SHP77 treated with DMSO at 0.1 percent for 48 hours (cell line): Measurements from ENCODE around the gene MSMP.
A peak's percentile ranks its signal among the peaks of the same experiment; 100 is the strongest.

ENCODE experiments used
- DNase-seq: peaks from one replicate; lab custom pipeline; 2025; lab: John Stamatoyannopoulos, UW

The MSMP gene, protein sequence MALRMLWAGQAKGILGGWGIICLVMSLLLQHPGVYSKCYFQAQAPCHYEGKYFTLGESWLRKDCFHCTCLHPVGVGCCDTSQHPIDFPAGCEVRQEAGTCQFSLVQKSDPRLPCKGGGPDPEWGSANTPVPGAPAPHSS

GRCh38 chr9:35754264-35754663, at the start of gene MSMP:
TSS of gene MSMP (minus strand) at chr9:35754276. CDS start at chr9:35754129, 147 bp downstream.
- no peak for DNase-seq

- no peak for DNase-seq
Observed at GRCh38 chr9:35801328-35802128, 47.5 kb upstream of the MSMP start.

DNA sequence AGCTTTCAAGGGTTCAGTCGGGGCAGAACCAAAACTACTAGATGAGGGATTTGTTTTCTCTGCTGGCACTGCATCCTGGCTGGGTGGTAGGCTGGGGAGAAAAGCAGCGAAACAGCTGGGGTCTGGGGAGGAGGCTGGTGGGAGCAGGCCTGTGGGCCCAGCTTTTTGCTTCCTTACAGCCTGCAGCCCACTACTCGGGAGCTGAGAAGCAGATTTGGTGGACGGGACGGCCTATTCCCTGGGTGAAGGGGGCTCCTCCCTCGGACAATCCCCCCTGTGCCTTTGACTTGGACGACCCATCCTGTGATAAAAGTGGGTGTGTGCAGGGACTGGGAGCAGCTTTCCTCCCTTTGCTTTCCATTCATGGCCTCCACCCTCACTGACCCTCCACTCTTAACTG, 46.5 kb upstream of the MSMP start:
- DNase-seq, result no peak

GRCh38 chr9:35798658-35799374, 44.7 kb upstream of the MSMP start:
- DNase-seq, result no peak

DNA sequence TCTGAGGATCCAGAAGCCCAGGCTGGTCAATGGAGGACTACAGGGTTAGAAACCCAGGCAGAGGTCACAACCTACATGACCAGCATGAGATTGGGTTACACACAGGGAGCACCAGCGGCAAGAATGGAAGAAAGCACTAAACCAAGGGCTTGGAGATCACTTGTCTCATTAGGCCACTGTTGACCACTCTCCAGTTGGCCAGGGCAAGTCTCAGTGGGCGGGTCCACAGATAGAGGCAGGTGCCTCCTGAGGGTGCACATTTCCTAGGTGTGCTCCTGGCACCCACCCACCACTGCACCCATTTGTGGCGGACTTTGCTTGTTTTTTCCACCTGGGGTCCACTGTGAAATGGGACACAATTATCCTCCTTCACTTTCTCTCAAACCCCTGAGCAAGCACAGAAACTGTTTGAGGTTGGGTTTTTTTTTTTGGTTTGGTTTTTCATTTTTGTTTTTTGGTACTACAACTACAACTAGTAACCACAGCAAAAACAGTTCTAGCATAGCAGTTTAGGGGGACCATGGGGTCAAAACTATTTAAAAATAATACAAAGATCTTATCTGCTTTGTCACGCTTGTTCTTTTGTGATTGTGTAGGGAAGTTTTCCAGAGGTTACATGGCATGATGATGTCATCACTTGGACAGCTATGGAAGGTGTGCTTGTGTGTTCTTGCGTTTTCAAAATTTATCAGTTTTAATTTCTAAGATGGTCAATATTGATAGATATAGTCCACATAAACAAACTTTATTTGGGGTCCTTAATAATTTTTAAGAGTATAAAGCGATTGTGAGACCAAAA, 43.4 kb upstream of the MSMP start:
- no peak for DNase-seq

- no peak for DNase-seq
Observed at GRCh38 chr9:35795695-35796094, 41.6 kb upstream of the MSMP start.

DNA sequence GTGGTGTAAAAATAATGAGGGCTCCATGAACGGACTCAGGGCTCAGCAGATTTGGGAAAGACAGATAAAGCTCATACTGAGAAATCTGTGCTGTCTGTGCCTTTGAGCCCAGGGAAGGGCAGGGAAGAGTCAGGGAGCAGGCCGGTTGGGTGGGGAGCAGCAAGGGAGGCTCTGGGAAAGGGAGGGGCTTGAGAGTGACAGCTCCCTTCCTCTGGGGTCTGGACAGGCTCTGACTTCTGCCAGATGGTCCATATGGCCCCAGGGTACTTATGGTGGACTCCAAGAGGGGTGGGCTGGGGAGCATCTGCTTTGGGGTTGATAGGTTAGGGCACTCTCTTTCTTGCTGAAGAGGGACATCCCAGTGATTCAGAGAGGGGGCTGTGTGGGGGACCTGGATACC, 39.4 kb upstream of the MSMP start:
- no peak for DNase-seq

- DNase-seq, result no peak
Observed at GRCh38 chr9:35792826-35793225, 38.8 kb upstream of the MSMP start.

DNA sequence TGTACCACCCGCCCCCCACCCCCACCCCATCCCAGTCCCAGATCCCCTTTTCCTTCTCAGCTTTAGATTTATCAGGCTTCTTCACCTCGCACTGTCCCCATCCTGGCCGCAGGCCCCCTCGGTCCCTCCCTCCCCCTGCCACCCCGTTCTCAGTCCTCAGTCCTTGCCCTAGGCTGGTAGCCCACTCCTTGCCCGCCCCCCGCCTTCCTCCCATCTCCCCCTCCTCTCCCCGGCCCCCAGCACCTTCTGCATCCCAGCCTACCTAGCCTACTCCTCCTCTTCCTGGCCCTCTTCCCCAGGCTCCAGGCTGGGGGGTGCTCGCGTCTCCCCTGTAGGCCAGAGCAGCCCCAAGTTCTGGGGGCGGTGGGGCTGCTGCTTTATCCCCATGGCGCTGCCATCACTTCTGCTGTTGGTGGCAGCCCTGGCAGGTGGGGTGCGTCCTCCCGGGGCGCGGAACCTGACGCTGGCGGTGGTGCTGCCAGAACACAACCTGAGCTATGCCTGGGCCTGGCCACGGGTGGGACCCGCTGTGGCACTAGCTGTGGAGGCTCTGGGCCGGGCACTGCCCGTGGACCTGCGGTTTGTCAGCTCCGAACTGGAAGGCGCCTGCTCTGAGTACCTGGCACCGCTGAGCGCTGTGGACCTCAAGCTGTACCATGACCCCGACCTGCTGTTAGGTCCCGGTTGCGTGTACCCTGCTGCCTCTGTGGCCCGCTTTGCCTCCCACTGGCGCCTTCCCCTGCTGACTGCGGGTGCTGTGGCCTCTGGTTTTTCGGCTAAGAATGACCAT, 38.1 kb upstream of the MSMP start:
- no peak for DNase-seq

- DNase-seq, result no peak
Observed at GRCh38 chr9:35791297-35791921, 37.3 kb upstream of the MSMP start, which contains the start of gene NPR2. TSS of gene NPR2 (plus strand) at chr9:35791591. CDS start at chr9:35792409, 818 bp downstream.

DNA sequence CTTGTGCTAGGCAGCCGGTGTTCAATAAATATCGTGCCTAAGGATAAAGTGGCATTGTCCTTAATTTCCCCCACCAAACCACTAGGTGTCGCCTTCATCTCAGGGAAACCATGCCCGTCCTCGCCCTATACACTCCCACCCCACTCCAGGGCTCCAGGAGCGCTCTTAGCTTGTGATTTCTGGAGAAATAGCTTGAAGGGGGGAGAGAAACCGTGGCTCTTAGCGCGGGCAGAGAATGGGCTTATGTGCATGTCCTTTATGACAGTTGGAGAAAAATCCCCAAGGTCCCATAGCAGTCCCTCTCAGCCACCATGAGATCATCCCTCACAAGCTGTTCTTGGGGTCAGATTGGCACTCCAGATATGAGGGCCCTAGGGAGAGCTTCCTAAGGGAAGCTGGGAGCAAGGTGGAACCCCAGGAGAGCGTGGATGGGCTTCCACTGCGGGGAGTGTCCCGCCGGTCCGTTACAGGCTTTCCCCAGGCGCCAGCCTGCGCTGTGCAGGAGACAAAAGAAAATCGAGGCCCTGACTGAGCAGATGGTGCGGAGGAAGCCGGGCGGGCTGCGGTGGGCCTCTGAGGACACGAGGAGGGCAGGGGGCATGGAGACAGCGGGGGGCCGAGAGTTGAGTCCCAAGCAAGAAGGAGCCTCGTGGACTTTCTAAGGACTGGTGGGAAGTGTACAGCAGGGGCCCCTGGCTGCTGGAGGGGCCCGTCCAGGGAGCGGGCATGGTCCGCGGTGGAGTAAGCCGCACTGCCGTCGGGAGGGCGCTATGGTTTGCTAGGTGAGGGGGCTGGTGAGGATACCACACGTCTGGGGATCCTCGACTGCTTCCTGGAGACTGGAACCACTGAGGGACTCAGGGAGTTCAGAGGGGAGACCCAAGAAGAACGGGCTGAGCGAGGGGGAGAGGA, 36.6 kb upstream of the MSMP start:
- DNase-seq, result no peak

GRCh38 chr9:35790025-35790384, 35.9 kb upstream of the MSMP start:
- no peak for DNase-seq

DNA sequence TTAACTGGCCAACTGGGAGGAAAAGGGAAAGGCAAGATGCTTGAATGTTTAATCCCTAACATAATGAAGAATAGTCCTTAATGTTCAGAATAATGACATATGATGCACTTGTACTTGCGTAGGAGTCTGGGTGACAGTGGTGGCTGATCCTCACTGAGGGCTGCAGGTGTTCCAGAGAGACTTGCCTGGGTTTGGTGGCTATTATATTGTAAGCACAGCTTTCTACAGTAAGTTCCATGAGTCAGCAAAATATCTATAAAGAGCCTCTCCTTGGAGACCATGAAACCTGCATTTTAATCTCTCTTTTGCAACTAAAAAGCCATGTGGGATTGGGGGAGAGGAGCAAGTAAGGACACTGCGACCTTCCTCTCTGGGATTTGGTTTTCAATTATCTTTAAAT, 35.5 kb upstream of the MSMP start:
- DNase-seq, result no peak

- no peak for DNase-seq
Observed at GRCh38 chr9:35783418-35783817, 29.3 kb upstream of the MSMP start.

GRCh38 chr9:35781066-35781465, 27.0 kb upstream of the MSMP start:
- no peak for DNase-seq

DNA sequence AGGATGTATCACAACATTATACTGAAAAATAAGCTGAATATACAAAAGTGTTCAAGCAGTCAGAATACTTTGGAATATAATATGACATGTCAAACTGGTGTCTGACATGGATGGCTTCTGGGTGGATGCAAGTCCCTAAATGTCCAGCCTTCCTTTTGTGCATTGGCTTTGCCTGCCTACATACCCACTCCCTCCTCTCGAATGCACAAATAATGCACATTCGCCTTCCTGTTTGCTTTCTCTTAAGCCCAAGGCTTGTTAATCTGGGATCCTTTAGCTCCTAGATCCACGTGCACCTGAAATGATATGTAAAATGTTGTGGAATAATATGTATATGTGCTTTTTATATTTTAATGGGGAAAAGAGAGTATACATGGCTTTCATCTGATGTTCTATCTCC, 24.4 kb upstream of the MSMP start:
- DNase-seq, result no peak

GRCh38 chr9:35776018-35776417, 21.9 kb upstream of the MSMP start:
- peak; percentile 77 for DNase-seq

- no peak for DNase-seq
Observed at GRCh38 chr9:35774907-35775635, 21.0 kb upstream of the MSMP start.

DNA sequence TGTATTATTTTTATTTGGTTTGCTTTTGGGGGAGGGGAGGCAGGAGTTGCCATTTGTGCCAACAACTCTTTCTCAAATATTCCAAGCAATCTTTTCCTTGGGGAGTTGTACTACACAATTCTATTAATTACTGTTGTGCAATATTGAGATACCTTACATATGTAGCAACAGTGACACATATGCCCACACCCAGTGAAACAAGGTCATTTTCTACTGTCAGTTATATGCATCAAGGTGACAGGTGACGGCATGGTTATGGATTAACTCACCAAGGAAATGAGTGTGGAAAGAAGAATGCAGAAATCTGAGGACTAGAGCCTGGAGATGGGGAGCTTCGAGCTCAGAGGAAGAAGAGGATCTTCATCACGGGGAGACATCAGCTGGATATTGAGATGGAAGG, 17.9 kb upstream of the MSMP start:
- no peak for DNase-seq
